ENCODE results near the gene PRPF40B. TPM values are rescaled to one million over a fixed set of nuclear protein-coding genes. Genes with fewer than 3 reads are reported as not detected.

PRPF40B gene
- total RNA-seq, 1 donor from 2014 or later, result 9.2 TPM

DNA sequence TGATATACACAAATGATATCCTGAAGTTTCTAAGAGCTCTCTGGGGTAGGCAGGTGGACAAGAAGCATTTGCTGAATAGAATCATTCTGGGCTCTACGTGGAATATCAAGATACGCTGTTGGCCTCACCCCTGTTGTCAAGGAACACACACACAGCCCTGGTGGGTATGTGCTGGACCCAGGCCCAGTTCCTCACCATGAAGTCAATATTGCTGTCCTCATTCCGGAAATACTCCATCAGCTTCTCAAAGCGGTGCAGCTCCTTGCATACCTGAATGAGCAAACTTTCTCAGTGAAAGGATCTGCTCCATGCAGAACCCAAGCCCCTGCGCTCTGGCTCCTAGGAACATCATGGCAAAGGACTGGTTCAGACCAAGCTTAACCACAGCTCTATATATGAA lies 31.4 kb downstream of the PRPF40B start:
- DNase-seq (ENCODE audit: low spot score), result no peak
- Mint-ChIP-seq H3K27ac (ENCODE audit: unreplicated experiment) (peak overlapping the region; percentile 99), H3K27me3 (ENCODE audit: unreplicated experiment) (peaks cover 31% of the 10 kb centered on the region), H3K4me1 (ENCODE audit: unreplicated experiment) (peaks cover 70% of the 10 kb centered on the region), H3K9me3 (ENCODE audit: unreplicated experiment) (no peaks in the 10 kb centered on the region), H3K4me3 (ENCODE audit: unreplicated experiment) (peak overlapping the region; percentile 79), H3K36me3 (ENCODE audit: low read depth, unreplicated experiment) (peaks cover 72% of the 10 kb centered on the region)
- no peak for TF ChIP-seq CTCF (IDR thresholded peaks at IDR 0.05; ENCODE audit: unreplicated experiment)

DNA sequence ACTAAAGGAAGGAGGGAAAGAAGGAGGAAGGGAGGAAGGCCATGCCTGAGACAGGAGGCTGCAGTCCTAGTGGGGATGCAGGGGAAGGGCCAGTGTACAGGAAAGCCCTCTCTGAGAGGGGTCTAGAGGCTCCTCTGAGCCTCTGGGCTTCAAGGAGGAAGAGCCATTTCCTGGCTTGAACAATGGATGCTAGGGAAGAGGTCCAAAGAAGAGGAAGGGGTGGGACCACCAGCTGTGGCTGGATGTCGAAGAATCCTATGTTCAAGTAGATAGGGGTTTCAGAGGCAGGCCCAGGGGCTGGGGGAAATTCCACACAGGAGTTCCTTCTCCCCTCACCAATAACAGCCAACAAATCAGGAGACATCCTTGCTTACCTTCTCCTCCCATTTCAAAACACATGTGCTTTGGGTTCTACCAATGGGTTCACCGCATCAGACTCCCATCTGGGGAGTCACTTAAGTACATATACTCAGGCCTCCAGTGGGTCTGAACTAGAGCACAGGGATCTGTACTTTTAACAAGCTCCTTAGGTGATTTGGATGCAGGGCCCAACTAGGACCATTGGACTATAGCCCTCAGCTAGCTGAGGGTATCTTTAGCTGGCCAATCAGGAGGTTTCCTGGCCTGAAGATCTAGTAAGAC lies 32.4 kb downstream of the PRPF40B start:
- peaks cover 73% of the 10 kb centered on the region for H3K36me3 Mint-ChIP-seq (ENCODE audit: low read depth, unreplicated experiment)
- peak; percentile 55 for DNase-seq (ENCODE audit: low spot score)

DNA sequence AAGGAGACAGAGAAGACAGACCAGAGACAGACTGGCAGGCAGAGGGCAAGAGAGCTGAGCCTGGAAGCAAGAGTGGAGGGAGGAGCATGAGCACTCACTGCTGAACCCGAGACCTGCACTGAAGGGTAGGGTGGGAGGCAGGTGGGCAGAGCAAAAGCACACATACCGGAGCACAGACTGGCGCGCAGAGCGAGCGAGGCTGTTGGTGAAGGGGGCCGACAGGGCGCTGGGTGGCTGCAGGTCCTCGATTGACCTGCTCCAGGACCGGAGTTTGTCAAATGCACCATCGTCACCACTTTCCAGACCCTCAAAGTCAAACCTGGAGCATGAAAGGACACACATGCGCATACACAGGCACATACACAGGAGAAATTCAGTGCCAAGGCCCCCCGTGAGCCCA lies 34.9 kb downstream of the PRPF40B start:
- peaks cover 12% of the 10 kb centered on the region for H3K27me3 Mint-ChIP-seq (ENCODE audit: unreplicated experiment)
- H3K9me3 Mint-ChIP-seq (ENCODE audit: unreplicated experiment), result no peaks in the 10 kb centered on the region
- peaks cover 79% of the 10 kb centered on the region for H3K36me3 Mint-ChIP-seq (ENCODE audit: low read depth, unreplicated experiment)
- H3K4me1 Mint-ChIP-seq (ENCODE audit: unreplicated experiment), result peaks cover 86% of the 10 kb centered on the region
- H3K27ac Mint-ChIP-seq (ENCODE audit: unreplicated experiment), result peak overlapping the region; percentile 99
- peak overlapping the region; percentile 61 for H3K4me3 Mint-ChIP-seq (ENCODE audit: unreplicated experiment)
- DNase-seq (ENCODE audit: low spot score), result no peak
- no peak for TF ChIP-seq CTCF (IDR thresholded peaks at IDR 0.05; ENCODE audit: unreplicated experiment)

More for the DNA sequence above, 32.4 kb downstream of the PRPF40B start:
- no peaks in the 10 kb centered on the region for H3K9me3 Mint-ChIP-seq (ENCODE audit: unreplicated experiment)
- TF ChIP-seq CTCF (IDR thresholded peaks at IDR 0.05; ENCODE audit: unreplicated experiment), result no peak
- peaks cover 72% of the 10 kb centered on the region for H3K4me1 Mint-ChIP-seq (ENCODE audit: unreplicated experiment)
- peak overlapping the region; percentile 99 for H3K27ac Mint-ChIP-seq (ENCODE audit: unreplicated experiment)
- H3K4me3 Mint-ChIP-seq (ENCODE audit: unreplicated experiment), result peak overlapping the region; percentile 76
- H3K27me3 Mint-ChIP-seq (ENCODE audit: unreplicated experiment), result peaks cover 21% of the 10 kb centered on the region

DNA sequence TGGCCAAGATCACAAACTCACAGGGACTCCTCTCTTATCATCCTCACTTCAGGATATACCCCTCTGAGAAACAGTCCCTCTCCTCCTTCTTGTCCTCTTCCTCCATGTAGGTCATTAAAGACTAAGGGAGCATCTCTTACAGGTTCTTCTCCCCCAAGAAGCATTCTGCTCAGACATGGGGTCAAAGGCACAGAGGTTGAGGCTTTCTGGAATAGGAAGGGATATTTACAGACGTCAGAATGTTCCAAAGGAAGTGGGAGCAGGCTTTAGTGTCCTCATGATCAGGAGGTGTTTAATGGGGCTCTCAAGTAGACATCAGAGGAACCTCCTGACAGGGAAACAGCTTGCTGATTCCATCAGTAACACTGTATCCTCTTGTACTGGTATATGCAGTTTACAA lies 36.4 kb downstream of the PRPF40B start:
- TF ChIP-seq CTCF (IDR thresholded peaks at IDR 0.05; ENCODE audit: unreplicated experiment), result no peak
- peak overlapping the region; percentile 56 for H3K4me3 Mint-ChIP-seq (ENCODE audit: unreplicated experiment)
- H3K4me1 Mint-ChIP-seq (ENCODE audit: unreplicated experiment), result peaks cover 88% of the 10 kb centered on the region
- no peaks in the 10 kb centered on the region for H3K9me3 Mint-ChIP-seq (ENCODE audit: unreplicated experiment)
- peaks cover 70% of the 10 kb centered on the region for H3K36me3 Mint-ChIP-seq (ENCODE audit: low read depth, unreplicated experiment)
- peaks cover 19% of the 10 kb centered on the region for H3K27me3 Mint-ChIP-seq (ENCODE audit: unreplicated experiment)
- no peak for DNase-seq (ENCODE audit: low spot score)
- peak overlapping the region; percentile 54 for H3K27ac Mint-ChIP-seq (ENCODE audit: unreplicated experiment)

DNA sequence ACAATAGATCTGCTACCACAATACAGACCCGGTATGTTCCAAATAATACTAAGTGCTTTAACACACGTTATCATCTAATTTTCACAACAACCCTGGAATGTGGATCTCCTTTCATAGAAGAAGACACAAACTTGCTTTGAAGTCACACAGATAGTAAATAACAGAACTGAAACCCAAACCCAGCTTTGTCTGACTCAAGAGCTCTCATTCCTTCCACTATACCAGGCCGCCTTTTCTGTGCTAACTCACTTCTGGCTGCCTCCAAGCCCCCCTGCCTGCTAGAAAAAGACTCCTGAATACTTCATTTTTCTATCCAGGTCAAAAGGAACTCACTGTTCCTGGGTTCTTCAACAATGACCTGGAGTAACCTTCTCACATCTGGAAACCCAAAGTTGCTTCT lies 37.8 kb downstream of the PRPF40B start:
- peaks cover 14% of the 10 kb centered on the region for H3K27me3 Mint-ChIP-seq (ENCODE audit: unreplicated experiment)
- DNase-seq (ENCODE audit: low spot score), result no peak
- peak overlapping the region; percentile 100 for H3K27ac Mint-ChIP-seq (ENCODE audit: unreplicated experiment)
- peak overlapping the region; percentile 74 for H3K4me3 Mint-ChIP-seq (ENCODE audit: unreplicated experiment)
- peaks cover 64% of the 10 kb centered on the region for H3K36me3 Mint-ChIP-seq (ENCODE audit: low read depth, unreplicated experiment)
- peaks cover 88% of the 10 kb centered on the region for H3K4me1 Mint-ChIP-seq (ENCODE audit: unreplicated experiment)
- no peak for TF ChIP-seq CTCF (IDR thresholded peaks at IDR 0.05; ENCODE audit: unreplicated experiment)
- no peaks in the 10 kb centered on the region for H3K9me3 Mint-ChIP-seq (ENCODE audit: unreplicated experiment)

All from endothelial cell (in vitro differentiated cells).